ENCODE results near the gene THTPA. TPM values are rescaled to one million over a fixed set of nuclear protein-coding genes. Genes with fewer than 3 reads are reported as not detected.

The THTPA gene
- total RNA-seq, 1 donor from 2014 or later, result 7.7 TPM

DNA sequence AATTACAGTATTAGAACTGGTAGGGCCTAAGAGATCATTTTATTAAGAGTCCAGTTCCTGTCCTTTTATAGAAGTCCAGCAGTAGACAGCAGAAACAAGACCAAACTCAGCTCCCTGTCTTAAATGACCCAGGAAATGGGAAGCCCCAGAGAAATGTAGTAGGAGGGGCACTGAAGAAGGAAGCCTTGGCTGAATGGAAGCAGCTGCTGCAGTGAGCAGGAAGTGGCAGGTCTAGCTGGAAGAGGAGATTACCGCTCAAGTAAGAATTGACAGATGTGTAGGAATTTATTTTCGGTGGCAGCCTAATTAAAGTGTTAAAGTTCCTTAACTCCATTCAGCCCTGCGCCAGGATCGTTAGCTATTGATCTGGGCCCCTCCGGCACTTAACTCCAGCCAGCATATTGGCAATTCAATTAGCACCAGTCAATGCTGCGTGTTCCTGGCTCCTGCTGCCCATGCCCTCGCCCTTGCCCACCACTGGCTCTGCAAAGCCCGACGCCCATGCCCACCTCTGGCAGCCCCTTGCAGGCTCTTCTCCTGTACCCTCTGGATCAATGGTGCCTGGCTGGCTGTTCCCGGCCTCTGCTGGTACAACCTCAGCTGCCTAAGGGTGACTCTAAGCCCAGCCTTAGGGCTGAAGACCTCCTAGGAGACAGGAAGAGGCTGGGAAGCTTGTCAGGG is 25.6 kb upstream of the THTPA start:
- no peak for TF ChIP-seq EZH2 (IDR thresholded peaks at IDR 0.05)
- TF ChIP-seq CTCF (IDR thresholded peaks at IDR 0.05), result no peak
- TF ChIP-seq EZH2phosphoT487 (IDR thresholded peaks at IDR 0.05), result no peak
- H3K36me3 Mint-ChIP-seq, result peaks cover 29% of the 10 kb centered on the region
- Histone ChIP-seq H3K9ac (no peak overlapping the region), H3K4me1 (peaks cover 4% of the 10 kb centered on the region), H3F3A (ENCODE audit: low read depth) (no peaks in the 10 kb centered on the region), H3K79me2 (ENCODE audit: low read depth) (no peaks in the 10 kb centered on the region), H4K20me1 (ENCODE audit: low read depth) (no peaks in the 10 kb centered on the region), H3K27ac (no peak overlapping the region), H3K4me2 (no peak overlapping the region), H3K27me3 (no peaks in the 10 kb centered on the region), H2AFZ (replicated peaks) (no peak overlapping the region), H3K36me3 (no peaks in the 10 kb centered on the region), H3K4me3 (no peak overlapping the region), H3K9me3 (ENCODE audit: low read depth) (no peaks in the 10 kb centered on the region)
- no peak overlapping the region for H3K27ac Mint-ChIP-seq
- no peaks in the 10 kb centered on the region for H3K9me3 Mint-ChIP-seq
- H3K27me3 Mint-ChIP-seq (ENCODE audit: insufficient read depth, low read depth), result peaks cover 9% of the 10 kb centered on the region
- no peak for DNase-seq (ENCODE audit: low spot score)
- peaks cover 8% of the 10 kb centered on the region for H3K4me1 Mint-ChIP-seq
- H3K4me3 Mint-ChIP-seq, result no peak overlapping the region

- Mint-ChIP-seq H3K9me3 (no peaks in the 10 kb centered on the region), H3K4me3 (no peak overlapping the region), H3K27ac (no peak overlapping the region), H3K4me1 (peaks cover 8% of the 10 kb centered on the region), H3K36me3 (peaks cover 23% of the 10 kb centered on the region), H3K27me3 (ENCODE audit: insufficient read depth, low read depth) (peaks cover 6% of the 10 kb centered on the region)
- Histone ChIP-seq H3K9me3 (ENCODE audit: low read depth) (no peaks in the 10 kb centered on the region), H3F3A (ENCODE audit: low read depth) (no peaks in the 10 kb centered on the region), H3K27me3 (no peaks in the 10 kb centered on the region), H3K4me2 (no peak overlapping the region), H2AFZ (replicated peaks) (no peak overlapping the region), H3K9ac (no peak overlapping the region), H3K79me2 (ENCODE audit: low read depth) (no peaks in the 10 kb centered on the region), H3K4me1 (peaks cover 4% of the 10 kb centered on the region), H3K4me3 (no peak overlapping the region), H3K36me3 (no peaks in the 10 kb centered on the region), H4K20me1 (ENCODE audit: low read depth) (no peaks in the 10 kb centered on the region), H3K27ac (no peak overlapping the region)
- TF ChIP-seq EZH2 (IDR thresholded peaks at IDR 0.05) (no peak), CTCF (IDR thresholded peaks at IDR 0.05) (no peak), EZH2phosphoT487 (IDR thresholded peaks at IDR 0.05) (no peak)
- no peak for DNase-seq (ENCODE audit: low spot score)
Observed at GRCh38 chr14:23531391-23531790, 24.7 kb upstream of the THTPA start.

- no peak overlapping the region for H3K27ac ChIP-seq
- H3K27me3 ChIP-seq, result no peaks in the 10 kb centered on the region
- no peak overlapping the region for H2AFZ ChIP-seq (replicated peaks)
- no peak overlapping the region for H3K4me3 ChIP-seq
- no peaks in the 10 kb centered on the region for H3K79me2 ChIP-seq (ENCODE audit: low read depth)
- no peaks in the 10 kb centered on the region for H4K20me1 ChIP-seq (ENCODE audit: low read depth)
- peaks cover 8% of the 10 kb centered on the region for H3F3A ChIP-seq (ENCODE audit: low read depth)
- H3K4me1 ChIP-seq, result peaks cover 12% of the 10 kb centered on the region
- H3K36me3 ChIP-seq, result no peaks in the 10 kb centered on the region
- TF ChIP-seq EZH2 (IDR thresholded peaks at IDR 0.05) (no peak), CTCF (IDR thresholded peaks at IDR 0.05) (no peak), EZH2phosphoT487 (IDR thresholded peaks at IDR 0.05) (no peak)
- no peaks in the 10 kb centered on the region for H3K9me3 Mint-ChIP-seq
- H3K9ac ChIP-seq, result no peak overlapping the region
- peaks cover 8% of the 10 kb centered on the region for H3K4me1 Mint-ChIP-seq
- H3K4me2 ChIP-seq, result no peak overlapping the region
- H3K27me3 Mint-ChIP-seq (ENCODE audit: insufficient read depth, low read depth), result peaks cover 6% of the 10 kb centered on the region
- H3K4me3 Mint-ChIP-seq, result no peak overlapping the region
- H3K27ac Mint-ChIP-seq, result no peak overlapping the region
- DNase-seq (ENCODE audit: low spot score), result no peak
- peaks cover 15% of the 10 kb centered on the region for H3K36me3 Mint-ChIP-seq
- H3K9me3 ChIP-seq (ENCODE audit: low read depth), result no peaks in the 10 kb centered on the region
Observed at GRCh38 chr14:23532658-23533057, 23.4 kb upstream of the THTPA start.

Data from neural progenitor cell (in vitro differentiated cells).